NCI-H146 (cell line): Measurements from ENCODE around the gene TEAD4.

Source experiments
- DNase-seq: peaks from one replicate; lab custom pipeline; 2025; lab: John Stamatoyannopoulos, UW

TEAD4 gene

GRCh38 chr12:3002646-3003045 is 43.4 kb downstream of the TEAD4 start:
- no peak for DNase-seq

DNA sequence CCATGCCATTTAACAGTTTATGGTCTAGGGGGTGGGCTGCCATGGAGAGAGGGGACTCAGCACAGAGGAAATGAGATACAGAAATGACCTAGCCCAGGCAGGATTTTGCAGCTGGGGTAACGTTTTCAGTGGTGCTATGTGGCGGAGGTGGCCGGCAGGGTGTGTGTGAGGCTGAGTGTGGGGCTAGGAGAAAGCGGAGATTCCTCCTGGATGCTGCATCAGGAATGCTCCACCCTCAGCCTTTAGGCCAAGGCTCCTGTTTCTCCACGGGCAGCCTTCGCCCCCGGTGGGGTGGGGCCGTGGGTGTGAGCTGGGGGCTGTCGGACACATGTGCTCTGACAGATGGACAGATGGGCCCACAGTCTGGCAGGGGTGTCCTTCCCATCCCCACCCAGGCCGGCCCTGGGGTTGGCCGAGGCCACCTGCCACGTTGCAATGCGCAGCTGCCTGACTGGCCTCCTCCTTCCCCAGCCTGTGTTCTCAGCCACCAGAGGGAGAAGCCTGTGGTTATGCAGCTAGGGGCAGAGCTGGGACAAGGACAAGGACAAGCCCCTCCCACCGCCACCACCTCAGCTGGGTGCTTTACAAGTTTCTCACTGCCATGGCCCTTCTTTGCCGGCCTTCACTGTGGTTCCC is 44.3 kb downstream of the TEAD4 start:
- no peak for DNase-seq

GRCh38 chr12:3004655-3005565 is 45.7 kb downstream of the TEAD4 start:
- no peak for DNase-seq

- DNase-seq, result no peak
Observed at GRCh38 chr12:3005736-3006135, 46.5 kb downstream of the TEAD4 start.

DNA sequence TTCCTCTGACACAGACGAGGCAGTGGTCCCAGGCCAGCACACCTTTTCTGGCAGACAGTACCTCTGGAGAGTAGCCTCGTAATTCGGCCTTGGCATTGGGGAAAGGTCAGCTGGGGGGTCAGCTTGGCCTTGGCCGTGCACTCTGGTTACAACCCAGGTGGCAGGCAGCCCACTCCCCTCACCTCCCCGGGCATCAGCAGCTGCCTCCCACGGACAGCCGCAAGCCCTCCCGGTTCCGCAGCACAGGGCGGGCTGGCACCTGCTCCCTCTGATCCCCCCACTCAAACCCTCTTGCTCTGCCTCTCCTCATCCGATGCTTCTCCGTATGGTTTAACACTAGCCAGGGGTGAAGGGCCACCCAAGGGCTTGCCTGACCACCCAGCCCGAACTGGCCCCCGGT is 50.6 kb downstream of the TEAD4 start:
- no peak for DNase-seq

GRCh38 chr12:3010214-3010930 is 51.2 kb downstream of the TEAD4 start:
- no peak for DNase-seq

- no peak for DNase-seq
Observed at GRCh38 chr12:3012786-3013185, 53.6 kb downstream of the TEAD4 start.

- no peak for DNase-seq
Observed at GRCh38 chr12:3014641-3015040, 55.4 kb downstream of the TEAD4 start.

- no peak for DNase-seq
Observed at GRCh38 chr12:3015356-3015755, 56.2 kb downstream of the TEAD4 start.

DNA sequence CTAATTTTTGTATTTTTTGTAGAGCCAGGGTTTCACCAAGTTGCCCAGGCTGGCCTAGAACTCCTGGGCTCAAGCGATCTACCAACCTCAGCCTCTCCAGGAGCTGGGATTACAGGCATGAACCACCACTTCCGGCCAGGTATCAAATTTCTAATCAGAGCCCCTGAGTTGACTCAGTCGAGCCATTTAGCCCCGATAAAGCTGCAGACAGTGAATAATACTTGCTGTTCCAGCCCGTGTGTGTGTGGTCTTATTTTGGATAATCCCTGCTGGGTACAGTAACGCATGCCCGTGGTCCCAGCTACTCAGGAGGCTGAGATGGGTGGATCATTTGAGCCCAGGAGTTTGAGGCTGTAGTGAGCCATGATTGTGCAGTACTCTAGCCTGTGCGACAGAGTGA is 57.0 kb downstream of the TEAD4 start:
- DNase-seq, result no peak

DNA sequence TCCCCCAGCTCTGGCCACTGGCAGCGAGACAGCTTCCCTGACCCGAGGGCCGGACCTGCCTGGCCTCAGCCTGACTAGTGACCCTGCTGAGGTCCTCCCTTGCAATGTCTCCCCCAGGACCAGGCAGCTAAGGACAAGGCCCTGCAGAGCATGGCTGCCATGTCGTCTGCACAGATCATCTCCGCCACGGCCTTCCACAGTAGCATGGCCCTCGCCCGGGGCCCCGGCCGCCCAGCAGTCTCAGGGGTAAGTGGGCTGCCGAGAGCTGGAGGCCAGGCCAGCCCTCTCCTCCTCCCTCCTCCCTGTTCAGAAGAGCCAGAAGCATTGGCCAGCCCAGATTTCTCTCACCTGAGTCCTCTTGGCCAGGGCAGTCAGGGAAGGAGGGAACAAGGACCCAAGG is 58.1 kb downstream of the TEAD4 start:
- DNase-seq, result no peak

DNA sequence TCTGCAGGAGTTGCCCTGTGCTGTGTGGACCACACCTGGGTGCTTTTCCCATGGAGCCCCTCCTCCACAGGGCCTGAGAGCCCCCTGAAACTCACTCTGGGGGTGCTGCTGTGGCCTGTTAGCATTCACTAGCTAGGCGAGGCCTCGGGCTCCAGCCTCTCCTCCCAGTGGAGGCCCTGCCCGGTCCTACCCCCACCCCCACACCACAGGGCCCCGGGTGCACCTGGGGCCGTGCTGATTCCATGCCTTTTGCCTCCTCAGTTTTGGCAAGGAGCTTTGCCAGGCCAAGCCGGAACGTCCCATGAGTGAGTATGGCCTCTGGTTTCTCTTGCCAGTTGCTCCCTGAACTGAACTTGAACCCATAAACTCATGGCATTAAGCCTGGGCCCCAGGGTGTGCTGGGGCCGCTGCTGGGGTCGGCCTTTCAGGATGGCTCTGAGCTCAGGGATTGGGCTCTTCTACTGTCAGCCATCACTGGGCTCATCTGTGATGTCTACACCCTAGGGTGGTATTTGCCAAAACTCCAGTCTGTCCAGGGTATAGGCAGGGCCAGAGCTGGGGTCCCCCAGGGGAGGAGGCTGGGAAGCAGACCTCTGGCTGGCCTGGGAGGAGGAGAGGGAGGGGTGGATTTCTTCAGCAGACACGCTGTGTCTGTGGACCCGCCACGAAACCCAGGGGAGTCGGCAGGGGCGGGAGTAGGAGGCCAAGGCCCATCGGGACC is 59.2 kb downstream of the TEAD4 start:
- no peak for DNase-seq

- DNase-seq, result no peak
Observed at GRCh38 chr12:3019005-3019680, 59.9 kb downstream of the TEAD4 start.

- DNase-seq, result no peak
Observed at GRCh38 chr12:3020399-3020798, 61.2 kb downstream of the TEAD4 start.

DNA sequence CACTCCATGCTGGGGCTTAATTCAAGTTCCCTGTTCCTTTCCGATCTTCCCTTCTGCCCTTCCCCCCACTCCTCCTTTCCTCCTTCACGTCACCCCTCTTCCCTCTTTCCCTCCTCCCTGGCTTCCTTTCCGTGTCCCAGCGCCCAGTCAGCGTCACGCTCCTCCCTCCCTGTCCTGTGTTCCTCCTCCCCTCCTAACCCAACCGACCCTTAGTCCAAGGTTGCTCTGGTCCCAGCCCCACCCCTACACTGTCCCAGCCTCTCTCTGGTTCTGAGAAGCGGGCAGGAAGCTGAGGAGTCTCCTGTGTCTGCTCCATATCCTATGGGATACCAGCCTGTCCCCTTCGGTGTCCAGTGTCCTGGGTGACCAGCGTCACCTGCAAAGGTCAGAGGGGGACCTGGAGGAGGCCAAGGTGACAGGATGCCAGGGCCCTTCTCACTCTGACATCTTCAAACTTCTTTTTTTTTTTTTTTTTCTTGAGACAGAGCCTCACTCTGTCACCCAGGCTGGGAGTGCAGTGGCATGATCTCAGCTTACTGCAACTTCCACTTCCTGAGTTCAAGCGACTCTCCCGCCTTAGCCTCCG is 61.7 kb downstream of the TEAD4 start:
- no peak for DNase-seq

- no peak for DNase-seq
Observed at GRCh38 chr12:3022411-3022810, 63.2 kb downstream of the TEAD4 start.

DNA sequence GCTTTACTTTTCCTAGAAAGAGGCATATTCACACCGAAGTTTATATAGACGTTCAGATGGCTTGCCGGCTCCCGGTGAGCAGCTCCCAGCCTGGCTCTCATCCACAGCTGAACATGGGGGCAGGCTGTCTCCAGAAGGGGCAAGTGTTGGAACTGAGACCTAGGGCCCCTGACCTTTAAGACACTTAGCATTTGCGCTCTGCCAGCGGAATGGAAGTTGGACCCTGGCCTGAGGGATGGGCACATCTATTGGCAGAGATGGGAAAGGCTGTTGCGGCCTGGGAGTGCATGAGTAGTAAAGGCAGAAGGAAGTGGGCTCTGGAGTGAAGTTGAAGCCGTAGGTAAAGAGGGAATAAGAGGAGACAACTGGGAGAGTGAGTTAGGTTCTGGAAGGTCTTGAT is 63.8 kb downstream of the TEAD4 start:
- DNase-seq, result no peak

DNA sequence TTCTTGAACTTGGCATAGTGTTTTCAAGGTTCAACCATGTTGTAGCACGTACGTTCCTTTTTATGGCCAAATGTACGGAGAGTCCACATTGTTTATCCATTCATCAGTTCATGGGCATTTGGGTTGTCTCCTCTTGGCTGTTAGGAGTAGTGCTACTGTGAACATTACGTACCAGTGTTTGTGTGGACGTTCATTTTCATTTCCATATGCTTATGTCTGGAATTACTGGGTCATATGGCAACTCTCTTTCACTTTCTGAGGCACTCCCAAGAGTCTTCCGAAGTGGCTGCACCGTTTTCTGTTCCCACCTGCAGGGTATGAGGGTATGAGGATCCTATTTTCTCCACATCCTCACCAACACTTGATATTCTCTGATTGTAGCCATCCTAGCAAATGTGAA is 68.9 kb downstream of the TEAD4 start:
- no peak for DNase-seq

GRCh38 chr12:3030821-3031429 is 71.7 kb downstream of the TEAD4 start:
- DNase-seq, result no peak

- no peak for DNase-seq
Observed at GRCh38 chr12:3032161-3032560, 73.0 kb downstream of the TEAD4 start.
